NCI-H2029 (cell line): ENCODE results near the gene SAP30BP.
"Not testable (repeated sequence)": the region's sequence is repeated elsewhere in the genome, so short reads cannot be mapped to it uniquely, and the experiment has no call there.

Source experiments
- DNase-seq: peaks from one replicate; lab custom pipeline; 2025; lab: John Stamatoyannopoulos, UW

Gene SAP30BP

DNA sequence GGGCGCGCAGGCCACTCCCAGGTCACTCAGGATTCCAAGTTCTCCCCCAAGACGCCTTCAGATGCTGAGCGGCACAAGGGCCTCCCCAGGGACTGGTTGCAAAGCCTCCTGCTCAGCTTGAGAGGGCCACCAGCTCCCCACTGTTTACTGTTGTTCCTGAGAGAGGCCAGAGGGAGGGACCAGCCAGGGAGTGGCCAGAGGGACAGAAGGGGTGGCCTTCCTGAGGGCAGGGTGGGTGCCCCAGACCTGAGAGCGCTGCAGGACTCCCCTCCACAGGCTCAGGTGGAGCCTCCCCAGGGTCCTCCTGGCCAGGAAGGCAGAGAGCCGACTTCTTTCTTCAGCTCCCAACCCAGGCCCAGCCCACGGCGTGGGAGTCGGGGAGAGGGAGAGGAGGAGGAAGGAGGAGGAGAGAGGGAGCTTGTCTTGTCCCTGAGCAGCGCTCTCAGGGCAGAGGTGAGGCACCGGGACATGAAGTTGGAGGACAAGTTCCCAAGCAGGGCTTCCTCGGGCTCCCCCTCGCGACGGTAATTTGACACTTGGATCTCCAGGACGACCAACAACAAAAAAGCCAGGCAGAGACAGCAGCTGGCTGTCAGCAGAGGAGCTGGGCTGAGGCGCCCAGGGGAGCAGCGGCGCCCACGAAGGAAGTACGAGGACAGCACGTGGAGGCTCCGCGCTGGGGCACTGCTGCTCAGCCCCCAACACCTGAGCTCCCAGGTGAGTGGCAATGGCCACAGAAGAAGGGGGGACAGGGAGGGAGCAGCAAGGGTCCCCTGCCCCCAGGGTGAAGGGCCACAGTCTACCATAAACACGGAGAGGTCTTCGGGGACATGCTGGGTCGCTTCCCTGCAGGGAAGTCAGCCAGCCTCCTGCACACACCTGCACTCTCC, 33.4 kb upstream of the SAP30BP start:
- peak; percentile 86 for DNase-seq

DNA sequence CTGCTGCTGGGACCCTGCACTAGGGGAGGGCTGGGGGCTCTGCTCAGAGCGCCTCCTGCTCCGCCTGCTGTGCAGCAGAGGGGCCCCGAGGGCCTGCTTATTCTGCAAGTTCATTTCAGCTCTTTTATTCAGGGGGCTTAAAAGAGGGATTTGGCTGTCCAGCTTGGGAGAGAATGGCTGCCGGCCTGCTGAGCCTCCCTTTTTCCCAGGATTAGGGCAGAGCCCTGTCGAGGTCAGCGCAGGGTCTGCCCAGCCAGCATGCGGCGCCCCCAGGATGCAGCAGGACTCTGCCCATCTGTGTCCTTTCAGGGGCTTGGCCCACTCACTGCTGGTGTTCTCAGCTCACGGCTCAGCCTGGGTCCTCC, 32.8 kb upstream of the SAP30BP start:
- no peak for DNase-seq

DNA sequence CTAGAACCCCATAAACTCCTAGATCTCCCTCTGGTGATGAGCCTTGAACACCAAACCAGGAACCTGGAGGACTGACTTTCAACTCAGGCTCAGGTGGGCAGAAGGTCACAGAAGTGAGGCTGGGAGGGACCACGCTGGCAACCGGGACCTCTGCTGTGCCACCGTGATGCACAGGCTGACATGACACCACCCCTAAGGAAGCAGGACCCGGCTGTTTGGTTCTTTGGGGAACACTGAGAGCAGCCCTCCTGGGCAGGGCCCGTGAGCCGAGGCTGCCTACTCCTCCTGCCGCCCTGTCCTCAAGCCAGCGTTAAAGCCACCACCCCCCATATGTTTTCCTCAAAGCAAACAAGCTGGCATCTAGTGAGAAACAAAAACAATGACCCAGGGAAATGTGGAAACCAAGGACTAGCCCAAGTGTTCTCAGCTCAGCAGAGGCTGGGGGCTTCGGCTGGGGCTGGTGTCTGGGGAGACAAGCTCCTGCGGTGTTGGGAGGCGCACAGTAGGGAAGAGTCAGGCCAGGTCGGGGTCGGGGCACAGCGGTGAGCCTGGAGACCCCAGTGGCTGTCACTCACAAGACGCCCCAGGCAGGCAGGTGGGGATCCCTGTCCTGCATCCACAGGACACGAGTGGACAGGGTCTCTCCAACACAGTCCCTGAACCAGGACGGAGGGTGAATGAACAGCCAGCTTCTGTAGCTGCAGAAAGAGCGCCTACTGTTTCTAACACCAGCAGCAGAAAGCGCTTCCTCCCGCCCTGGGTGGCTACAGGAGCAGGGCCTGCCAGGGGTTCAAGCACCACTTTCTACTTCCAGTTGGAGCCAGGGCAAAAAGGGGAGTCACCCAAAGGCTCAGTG, 32.2 kb upstream of the SAP30BP start:
- DNase-seq: no peak

DNA sequence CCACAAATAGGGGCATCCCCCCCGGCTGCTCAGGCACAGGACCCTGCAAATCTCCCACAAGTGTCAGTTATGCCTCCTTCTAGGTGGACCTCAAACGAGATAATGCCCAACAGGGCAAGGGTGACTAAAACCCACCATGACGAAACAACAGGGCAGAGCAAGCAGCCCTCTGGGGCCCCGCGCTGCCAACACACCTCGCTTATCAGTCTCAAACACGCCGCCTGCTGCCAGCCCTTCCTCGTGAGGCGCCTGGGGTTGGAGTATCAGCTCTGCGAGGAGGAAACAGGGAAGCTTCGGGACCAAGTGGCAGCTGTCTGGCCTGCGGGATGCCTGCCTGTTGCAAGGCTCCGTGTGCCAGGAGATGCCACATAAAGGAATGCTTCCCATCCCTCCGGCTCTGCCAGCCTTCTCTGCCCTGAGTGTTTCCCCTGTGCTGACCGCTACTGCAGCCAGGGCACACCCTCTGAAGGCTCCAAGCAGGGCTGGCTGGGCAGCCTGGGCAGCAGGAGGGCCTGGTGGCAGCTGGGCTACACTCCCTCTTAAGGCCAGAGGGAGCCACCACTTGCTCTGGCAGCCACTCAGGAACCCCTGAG, 31.4 kb upstream of the SAP30BP start:
- DNase-seq: no peak

DNA sequence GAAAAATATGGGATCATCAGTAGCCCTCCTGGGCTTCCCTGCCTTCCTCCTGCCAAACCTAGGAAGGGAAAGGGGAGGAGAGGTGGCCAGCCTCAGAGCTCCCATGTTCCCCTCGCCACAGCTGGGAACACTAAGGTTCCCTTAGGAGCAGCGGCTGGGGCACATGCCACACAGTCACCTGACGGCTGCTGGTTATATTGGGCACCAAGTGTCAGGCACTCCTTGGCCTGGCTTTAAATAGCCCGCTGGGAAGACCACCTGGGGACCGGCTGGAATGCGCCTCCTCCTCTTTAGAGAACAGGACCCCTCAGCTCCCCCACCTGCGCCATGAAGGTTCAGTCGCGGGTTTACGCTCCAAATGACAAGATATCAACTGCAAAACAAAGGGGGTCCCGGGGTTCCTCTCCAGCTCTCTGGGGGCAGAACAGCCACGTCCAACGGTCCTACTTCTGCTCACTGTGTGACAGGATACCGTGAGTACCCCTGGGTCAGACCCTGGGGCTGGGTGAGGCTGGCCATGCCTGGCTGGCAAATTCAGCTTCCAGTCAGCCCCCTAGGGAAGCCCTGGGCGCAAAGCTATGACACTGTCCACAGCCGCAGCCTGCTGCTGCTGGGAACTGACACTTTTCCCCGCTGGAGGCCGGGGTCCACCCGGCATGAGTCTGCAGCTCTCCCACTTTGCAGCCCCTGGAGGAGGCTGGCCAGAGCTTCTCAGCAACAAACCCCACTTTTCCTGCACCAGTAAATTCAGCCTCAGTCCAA, 30.6 kb upstream of the SAP30BP start:
- DNase-seq: no peak

DNA sequence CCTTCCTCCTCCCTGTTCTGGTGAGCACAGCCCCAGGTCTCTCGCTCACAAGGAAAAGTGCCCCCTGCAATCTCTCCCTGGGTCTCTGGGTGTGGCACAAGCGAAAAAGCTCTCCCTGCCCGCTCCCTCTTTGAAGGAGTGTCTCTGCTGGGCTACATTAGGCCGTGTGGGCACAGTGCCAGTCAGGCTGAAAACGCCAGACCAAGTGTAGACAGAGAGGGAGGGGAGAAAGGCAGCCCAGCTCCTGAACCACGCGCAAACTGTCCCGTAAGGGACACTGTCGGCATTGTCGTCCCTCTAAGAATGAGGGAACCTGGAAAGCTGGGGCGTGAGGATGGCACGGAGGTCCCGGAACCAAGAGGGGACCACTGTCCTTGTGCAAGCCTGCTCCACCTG, 30.0 kb upstream of the SAP30BP start:
- DNase-seq: no peak

DNA sequence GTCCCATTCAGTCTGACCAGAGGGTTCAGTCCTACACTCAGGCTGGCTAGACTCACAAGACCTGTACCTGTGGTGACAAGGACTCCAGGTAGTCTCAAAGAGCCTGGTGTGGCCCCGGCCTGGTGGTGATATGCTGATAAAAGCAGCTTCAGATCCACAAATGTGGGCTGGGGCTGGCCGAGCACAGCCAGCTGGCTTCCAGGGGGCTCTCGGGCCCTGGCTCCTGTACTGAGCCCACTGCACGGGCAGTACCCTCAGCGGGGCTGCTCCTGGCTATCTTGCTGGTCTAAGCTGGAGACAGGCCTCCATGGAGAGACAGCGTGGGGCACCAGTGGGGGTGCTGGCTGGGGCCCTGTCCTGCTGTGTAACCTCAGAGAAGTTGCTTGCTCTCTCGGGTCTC, 29.6 kb upstream of the SAP30BP start:
- DNase-seq: no peak

DNA sequence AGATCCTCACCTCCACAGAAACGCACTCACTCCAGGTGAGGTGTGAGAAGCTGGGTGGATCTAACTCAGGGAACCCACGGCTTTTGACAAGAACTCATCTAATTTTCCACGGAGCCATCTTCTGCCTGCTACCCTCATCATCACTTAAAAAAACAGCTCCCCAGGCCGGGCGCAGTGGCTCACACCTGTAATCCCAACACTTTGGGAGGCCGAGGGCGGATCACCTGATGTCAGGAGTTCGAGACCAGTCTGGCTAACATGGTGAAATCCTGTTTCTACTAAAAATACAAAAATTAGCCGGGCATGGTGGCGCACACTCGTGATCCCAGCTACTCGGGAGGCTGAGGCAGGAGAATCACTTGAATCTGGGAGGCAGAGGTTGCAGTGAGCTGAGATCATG, 29.1 kb upstream of the SAP30BP start:
- DNase-seq: not testable (repeated sequence)

DNA sequence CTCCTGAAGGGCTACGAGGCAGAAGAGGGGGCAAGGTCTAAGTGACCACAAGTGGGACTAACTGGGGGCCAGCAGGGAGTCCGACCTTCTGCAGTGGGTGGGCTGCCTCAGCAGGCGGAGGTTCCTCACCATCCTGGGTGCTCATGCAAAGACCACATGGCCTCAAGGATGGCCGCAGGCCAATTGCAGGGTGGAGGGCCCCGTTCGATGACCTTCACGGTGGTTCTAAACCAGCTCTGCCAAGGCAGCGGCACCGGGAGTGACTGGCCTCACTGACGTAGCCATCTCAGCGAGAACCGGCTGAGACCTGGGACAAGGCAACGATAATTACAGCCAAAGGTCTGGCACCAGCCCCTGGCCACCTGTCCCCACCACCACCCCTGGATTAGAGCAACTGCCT, 28.2 kb upstream of the SAP30BP start:
- no peak for DNase-seq

DNA sequence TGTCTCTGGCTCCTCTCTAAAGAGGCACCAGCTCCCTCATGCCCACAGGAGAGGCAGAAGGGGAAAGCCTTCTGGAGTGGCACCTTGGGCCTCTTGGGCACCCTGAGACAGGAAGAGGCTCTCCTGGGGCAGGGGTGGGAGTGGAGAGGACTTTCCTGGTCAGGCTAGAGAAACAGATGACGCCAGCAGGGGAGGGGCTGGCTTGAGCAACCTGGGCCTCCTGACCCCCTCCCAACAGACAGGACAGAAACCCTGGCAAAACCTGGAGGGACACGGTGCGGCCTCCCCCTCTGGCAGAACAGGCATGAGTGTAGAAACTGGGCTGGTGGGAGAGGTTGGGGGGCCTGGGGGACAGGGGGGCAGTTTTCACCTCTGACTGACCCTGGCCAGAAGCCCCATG, 27.8 kb upstream of the SAP30BP start:
- no peak for DNase-seq

DNA sequence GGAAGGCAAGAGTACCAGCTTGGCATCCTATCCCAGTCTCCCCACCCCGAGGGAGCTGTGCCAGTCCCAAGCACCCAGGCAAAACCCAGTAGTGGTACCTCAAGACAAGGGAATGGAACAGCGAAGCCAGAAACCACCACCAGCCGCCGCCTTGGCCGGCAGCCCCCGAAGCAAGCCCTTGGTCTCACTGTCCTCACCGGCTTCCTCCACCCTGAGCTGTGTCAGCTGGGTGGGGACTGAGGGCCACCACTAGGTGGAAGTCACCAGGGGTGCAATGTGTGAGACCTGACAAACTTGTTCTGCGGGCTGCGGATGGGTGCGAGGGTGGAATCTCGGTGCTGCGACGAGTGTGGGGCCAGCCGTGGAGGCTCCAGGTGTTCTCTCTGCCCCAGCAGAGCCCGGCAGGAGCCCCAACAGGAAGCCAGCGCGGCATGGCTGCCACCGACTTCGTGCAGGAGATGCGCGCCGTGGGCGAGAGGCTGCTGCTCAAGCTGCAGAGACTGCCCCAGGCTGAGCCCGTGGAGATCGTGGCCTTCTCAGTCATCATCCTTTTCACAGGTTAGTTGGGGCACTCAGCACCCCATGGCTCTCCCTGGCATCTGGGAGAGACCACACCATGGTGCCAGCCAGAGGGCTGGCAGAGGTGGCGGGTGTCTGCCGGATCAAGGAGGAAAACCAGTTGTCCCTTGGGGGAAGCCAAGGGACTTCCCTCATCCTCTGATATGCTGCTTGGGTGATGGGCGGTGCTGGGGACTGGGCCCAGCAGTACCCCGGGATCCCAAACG, 27.2 kb upstream of the SAP30BP start:
- no peak for DNase-seq

DNA sequence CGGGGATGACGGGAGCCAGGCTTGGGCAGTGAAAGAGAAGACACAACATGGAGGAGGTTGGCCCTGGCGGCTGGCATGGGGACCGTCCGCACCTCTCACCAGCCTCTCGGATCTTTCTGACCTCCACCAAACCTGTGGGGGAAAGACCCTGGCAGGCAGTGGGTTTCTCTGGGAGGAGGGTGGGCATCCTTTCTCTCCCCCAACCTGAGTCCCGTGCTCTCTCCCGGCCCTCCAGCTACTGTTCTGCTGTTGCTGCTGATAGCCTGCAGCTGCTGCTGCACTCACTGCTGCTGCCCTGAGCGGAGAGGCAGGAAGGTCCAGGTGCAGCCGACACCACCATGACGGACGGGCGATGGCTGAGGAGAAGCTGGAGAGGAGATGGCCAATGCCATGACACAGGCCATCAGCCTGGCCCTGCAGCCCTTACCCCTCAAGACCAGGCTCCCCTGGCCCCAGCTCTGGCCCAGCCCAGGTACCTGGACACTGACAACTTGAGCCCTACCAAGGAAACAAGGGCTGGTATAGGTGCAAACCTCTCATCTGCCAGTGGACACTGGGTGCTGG, 26.5 kb upstream of the SAP30BP start:
- DNase-seq: no peak

DNA sequence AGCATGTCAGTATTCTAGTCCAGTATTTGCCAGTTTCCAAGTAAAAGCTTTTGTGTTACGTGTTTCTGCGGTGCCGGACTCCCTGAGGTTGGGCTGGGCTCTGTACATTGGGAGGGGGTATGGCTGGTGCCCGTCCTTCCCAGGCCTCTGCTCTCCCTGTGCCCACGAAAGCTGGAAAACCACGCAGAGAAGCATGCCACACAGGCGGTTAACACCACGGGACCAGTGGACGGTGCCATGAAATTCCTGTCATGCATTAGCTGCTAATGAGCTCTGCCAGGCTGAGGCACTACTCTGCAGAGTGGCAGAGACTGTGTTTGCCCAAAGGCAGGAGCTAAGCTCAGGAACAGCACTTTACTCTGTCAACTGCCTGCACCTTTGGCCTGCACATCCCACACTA, 25.8 kb upstream of the SAP30BP start:
- no peak for DNase-seq

DNA sequence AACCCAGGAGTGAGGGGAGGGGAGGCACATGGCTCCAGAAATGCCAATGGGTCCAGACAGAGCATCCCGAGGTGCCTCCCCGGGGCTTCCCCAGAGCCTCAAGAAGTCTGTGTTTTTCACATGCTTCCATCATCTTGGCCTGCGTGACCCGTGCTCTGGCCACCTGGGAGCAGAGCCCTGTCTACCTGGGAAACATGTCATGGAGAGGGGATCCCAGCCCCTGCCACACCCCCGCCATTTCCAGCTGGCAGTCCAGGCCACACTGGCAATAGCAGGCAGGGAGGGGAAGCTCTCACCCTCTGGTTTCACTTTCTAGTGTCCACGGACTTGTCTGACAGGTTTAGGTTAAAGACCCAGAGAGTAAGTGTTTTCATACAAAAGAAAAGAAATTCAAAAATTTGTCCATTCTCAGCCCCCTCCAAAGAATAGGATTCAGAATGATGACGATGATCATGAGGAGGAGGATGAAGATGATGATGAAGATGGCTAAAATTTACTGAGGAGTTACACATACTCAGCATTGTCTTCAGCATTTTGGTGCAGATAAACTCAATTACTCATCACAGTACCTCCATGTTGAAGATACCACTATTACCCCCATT, 24.9 kb upstream of the SAP30BP start:
- DNase-seq: no peak

DNA sequence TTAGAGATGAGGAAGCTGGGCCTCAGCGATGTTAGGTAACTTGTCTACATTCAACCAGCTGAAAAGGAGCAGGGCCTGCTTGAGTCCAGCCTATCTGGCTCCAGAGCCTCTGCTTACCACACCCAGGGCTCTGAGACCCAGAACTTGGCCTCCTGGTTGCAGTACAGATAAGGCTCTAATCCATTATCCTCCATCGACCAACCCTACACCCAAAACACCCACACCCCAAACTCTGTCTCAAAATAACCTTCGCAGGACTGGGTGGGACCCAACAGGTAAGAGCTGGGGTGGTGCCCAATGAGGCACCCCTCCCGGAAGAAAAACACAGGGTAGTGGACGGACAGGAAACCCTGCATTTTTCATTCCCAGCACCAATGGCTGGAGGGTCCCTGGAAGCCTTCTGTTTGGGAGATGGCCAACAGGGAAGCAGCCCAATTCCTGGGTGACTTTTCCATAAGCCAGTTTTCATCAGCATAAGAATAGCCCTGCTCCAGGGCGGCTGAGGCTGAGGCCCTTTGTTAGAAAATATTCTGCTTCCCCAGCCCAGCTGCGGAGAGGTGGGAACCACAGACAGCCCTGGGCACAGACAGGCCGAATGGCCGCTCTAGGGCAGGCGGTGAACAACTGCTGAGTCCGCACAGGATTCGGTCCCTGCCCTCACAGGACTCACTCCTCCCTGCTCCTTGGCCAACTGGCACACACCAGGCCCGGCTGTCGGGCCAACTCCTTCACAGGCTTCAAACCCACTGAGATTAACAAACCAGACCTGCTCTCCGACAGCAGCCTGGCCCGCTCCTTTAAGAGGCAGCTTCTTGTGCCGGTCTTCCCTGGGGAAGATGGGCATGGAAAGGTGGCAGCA, 24.1 kb upstream of the SAP30BP start:
- DNase-seq: no peak

DNA sequence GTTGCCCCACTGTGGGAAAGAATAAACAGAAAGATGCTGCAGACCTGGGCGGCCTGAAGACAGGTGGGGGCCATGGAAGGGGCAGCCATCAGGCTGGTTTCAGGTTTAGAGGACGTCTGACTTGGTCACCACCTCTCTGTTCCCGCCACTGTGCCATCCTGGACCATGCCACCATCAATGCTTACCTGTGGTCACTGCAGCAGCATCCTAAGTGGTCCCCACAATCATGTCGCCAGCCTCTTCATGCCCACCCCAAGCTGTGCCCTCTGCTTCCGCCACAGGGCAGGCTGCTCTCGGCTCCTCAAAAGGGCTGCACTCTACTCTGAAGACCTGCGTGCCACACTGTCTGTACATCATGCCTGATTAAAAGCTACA, 23.5 kb upstream of the SAP30BP start:
- DNase-seq: no peak

DNA sequence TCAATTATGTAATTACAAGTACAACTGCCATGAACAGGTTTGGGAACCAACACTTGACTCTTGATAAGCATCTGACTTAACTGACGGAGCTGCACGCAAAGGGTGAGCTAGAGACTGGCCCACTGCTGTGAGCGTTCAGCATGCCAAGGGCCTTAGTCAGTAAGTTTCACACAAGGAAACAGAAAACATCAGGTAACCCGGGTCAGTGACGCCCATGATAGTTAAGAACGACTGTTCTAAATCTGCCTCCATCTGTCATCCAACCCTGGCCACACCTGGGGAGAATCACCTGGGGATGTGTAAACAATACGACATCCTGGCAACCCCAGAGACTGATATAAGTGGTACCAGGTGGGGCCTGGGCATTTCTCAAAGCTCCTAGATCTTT, 21.6 kb upstream of the SAP30BP start:
- DNase-seq: no peak

DNA sequence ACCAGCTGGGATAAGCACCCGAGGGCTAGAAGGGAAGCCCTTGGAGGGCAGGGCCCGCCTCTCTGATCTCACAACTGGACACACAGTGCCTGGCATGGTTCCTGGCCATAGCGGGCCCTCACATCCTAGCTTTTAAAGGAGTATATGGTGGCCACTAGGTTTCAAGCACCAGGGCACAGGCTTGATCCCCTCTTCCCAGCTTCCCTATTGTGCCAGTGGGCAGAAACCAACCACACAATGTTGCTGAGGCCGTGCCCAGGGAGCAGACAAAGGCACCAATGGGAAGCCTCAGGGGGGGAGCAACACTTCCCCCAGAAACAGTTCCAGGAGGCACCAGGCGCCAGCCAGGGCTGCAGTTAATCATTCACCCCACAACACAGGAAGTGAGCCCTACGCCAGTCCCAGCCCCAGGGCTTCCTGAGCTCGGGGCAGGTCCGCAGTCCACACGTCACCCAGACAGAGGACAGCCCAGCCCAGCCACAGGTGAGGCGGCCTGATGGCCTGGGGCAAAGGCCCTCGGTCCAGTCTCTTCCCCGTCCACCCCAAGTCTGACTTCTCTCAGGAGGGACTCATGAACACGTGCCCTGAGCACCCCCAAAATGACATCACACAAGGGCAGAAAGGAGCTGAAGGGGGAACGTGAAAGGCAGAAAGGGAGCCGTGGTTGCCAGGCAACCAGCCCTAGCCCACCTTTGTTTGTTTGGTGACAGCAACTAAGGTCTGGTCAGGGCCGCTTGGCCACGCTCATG, 21.1 kb upstream of the SAP30BP start:
- no peak for DNase-seq

DNA sequence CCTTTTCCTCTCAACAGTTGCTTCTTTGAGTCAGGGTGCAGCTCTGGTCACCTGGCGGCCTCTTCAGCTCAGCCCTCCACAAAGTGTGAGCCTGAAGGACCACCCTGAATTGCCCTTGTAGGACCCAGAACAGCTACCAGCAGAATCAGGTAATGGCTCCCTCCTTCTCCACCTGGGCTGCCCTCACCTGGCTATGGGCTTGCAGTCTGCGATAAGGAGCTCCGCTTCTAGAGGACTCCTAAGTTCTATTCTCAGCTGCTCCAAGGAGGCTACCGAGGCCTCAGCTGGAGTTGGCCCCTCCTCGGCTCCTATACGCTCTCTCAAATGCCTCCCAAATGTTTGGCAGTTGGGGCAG, 20.5 kb upstream of the SAP30BP start:
- no peak for DNase-seq
